Endothelial cell of umbilical vein (primary cell): ENCODE data around the gene TMEM150C. TPM values are rescaled to one million over a fixed set of nuclear protein-coding genes. Genes with fewer than 3 reads are reported as not detected.
"Not testable (repeated sequence)": the region's sequence is repeated elsewhere in the genome, so short reads cannot be mapped to it uniquely, and the experiment has no call there.

Experiments used
- BruUV-seq: library from RNA; stranded (reverse); fragments of 400-500 nt; replicated peaks from 2 replicates; lab custom pipeline; 2021; lab: Mats Ljungman, UMichigan
- CTCF ChIA-PET: fragments of 300-600, 350-600 bp; sonication (Branson Sonifier 250); formaldehyde crosslinking; loops from one replicate; lab custom pipeline; 2021; ENCODE audit warnings: antibody characterized with exemption, inconsistent platforms; lab: Charles Lee
- POLR2A ChIA-PET: fragments of 300-600, 350-600 bp; sonication (Branson Sonifier 250); formaldehyde crosslinking; loops from one replicate; lab custom pipeline; 2021; ENCODE audit warnings: antibody characterized with exemption, inconsistent platforms; lab: Charles Lee
- DNase-seq: peaks from one replicate; pipeline ENCODE4 v3.0.0-alpha.2; 2011; ENCODE audit warnings: low read depth, low spot score
- FAIRE-seq: peaks from 2 replicates; lab custom pipeline; 2011; peaks lifted over from hg19 to GRCh38; lab: Jason Lieb, UNC
- H2AFZ ChIP-seq: 2 replicates; pipeline ENCODE4 v1.6.0; 2012; ENCODE audit warnings: low read depth, low read length, control low read depth, inconsistent platforms
- H3K27ac ChIP-seq: 2 replicates; pipeline ENCODE4 v1.5.1; 2011; ENCODE audit warnings: low read depth, mild to moderate bottlenecking, control low read depth, low read length, moderate library complexity; ENCODE audit not compliant: insufficient read depth
- H3K27me3 ChIP-seq, 2 experiments: 2 replicates each; pipeline versions ENCODE4 v1.6.0 to v1.6.1; 2011; ENCODE audit warnings: low read length in 2 of 2, mixed read lengths in 1 of 2; ENCODE audit not compliant: control insufficient read depth in 2 of 2, insufficient read depth in 2 of 2
- H3K36me3 ChIP-seq, 2 experiments: 2 replicates in 1 of 2; 3 replicates in 1 of 2; pipeline ENCODE4 v1.5.1; 2011; ENCODE audit warnings: low read length in 2 of 2, mild to moderate bottlenecking in 1 of 2, moderate library complexity in 1 of 2; ENCODE audit not compliant: control insufficient read depth in 2 of 2, insufficient read depth in 2 of 2; ENCODE audit errors: extremely low read depth in 1 of 2
- H3K4me1 ChIP-seq: 3 replicates; pipeline ENCODE4 v1.5.1; 2011; ENCODE audit warnings: mild to moderate bottlenecking, low read length; ENCODE audit not compliant: control insufficient read depth, insufficient read depth; ENCODE audit errors: extremely low read depth
- H3K4me2 ChIP-seq: 2 replicates; pipeline ENCODE4 v1.6.1; 2011; ENCODE audit warnings: low read length, control low read depth, mixed read lengths; ENCODE audit not compliant: insufficient read depth
- H3K4me3 ChIP-seq, 3 experiments: fragments of 200-600 bp in 1 of 3; sonication (generic), shearing (Covaris generic) in 1 of 3; replicated peaks in 1 of 3; 2 replicates each; pipeline ENCODE4 v1.5.1; 2011 to 2016; ENCODE audit warnings: control low read depth in 3 of 3, low read length in 3 of 3, mild to moderate bottlenecking in 2 of 3, inconsistent platforms in 1 of 3, low read depth in 1 of 3, moderate library complexity in 1 of 3; ENCODE audit not compliant: insufficient read depth in 1 of 3
- H3K79me2 ChIP-seq: 2 replicates; pipeline ENCODE4 v1.6.0; 2012; ENCODE audit warnings: low read length, inconsistent platforms; ENCODE audit not compliant: control insufficient read depth, insufficient read depth
- H3K9ac ChIP-seq: replicated peaks from 2 replicates; pipeline ENCODE3; 2011; ENCODE audit warnings: low read length, control low read depth; ENCODE audit not compliant: insufficient read depth; ENCODE audit errors: extremely low read depth
- H3K9me1 ChIP-seq: replicated peaks from 3 replicates; pipeline ENCODE4 v1.6.0; 2011; ENCODE audit warnings: mild to moderate bottlenecking, low read length; ENCODE audit not compliant: control insufficient read depth, insufficient read depth; ENCODE audit errors: extremely low read depth
- H3K9me3 ChIP-seq: replicated peaks from 2 replicates; pipeline ENCODE4 v1.5.1; 2012; ENCODE audit warnings: low read length, inconsistent platforms; ENCODE audit not compliant: control insufficient read depth, insufficient read depth
- H4K20me1 ChIP-seq: replicated peaks from 2 replicates; pipeline ENCODE3; 2011; ENCODE audit warnings: mild to moderate bottlenecking, low read length; ENCODE audit not compliant: control insufficient read depth, insufficient read depth; ENCODE audit errors: extremely low read depth
- EZH2 ChIP-seq: IDR thresholded peaks from 2 replicates; pipeline ENCODE4 v1.6.1; 2012; ENCODE audit warnings: borderline replicate concordance, low read depth, mild to moderate bottlenecking, moderate library complexity, low read length, inconsistent platforms; ENCODE audit not compliant: severe bottlenecking
- FOS ChIP-seq: IDR thresholded peaks from 2 replicates; pipeline ENCODE4 v1.6.1; 2011; ENCODE audit warnings: mild to moderate bottlenecking, low read length, moderate library complexity, borderline replicate concordance; ENCODE audit not compliant: insufficient read depth
- GATA2 ChIP-seq: IDR thresholded peaks from 2 replicates; pipeline ENCODE4 v1.7.0; 2011; ENCODE audit warnings: low read depth, mild to moderate bottlenecking, moderate library complexity, mixed read lengths, low read length; ENCODE audit not compliant: insufficient read length, insufficient read depth
- JUN ChIP-seq: IDR thresholded peaks from 2 replicates; pipeline ENCODE4 v1.6.1; 2011; ENCODE audit warnings: borderline replicate concordance, low read depth; ENCODE audit not compliant: insufficient read length, insufficient read depth
- MAX ChIP-seq: IDR thresholded peaks from 2 replicates; pipeline ENCODE4 v1.6.1; 2011; ENCODE audit not compliant: insufficient read depth, insufficient read length
- MYC ChIP-seq: IDR thresholded peaks from one replicate; pipeline ENCODE4 v1.6.1; 2011; ENCODE audit warnings: mild to moderate bottlenecking, low read depth, low read length
- POLR2A ChIP-seq: IDR thresholded peaks from 2 replicates; pipeline ENCODE4 v1.6.1; 2012; ENCODE audit warnings: low read depth, mild to moderate bottlenecking, control low read depth, low read length
- POLR2AphosphoS5 ChIP-seq: IDR thresholded peaks from 2 replicates; pipeline ENCODE4 v1.6.1; 2012; ENCODE audit warnings: low read depth, mild to moderate bottlenecking, control low read depth, low read length, moderate library complexity; ENCODE audit not compliant: insufficient read depth
- dilution Hi-C: fragments of 300-500 bp; cut with MboI; formaldehyde crosslinking; loops from one replicate; pipeline ENCODE4 v1.15.0; 2019; ENCODE audit warnings: low sequenced_read_pairs; ENCODE audit not compliant: extremely low pct_ligation_motif_present
- intact Hi-C: fragments of 100-400 bp; cut with micrococcal nuclease; formaldehyde crosslinking; loops from one replicate; pipeline ENCODE4 v1.10.0; 2022
- polyA plus RNA-seq, 4 experiments: library from polyadenylated mRNA; depleted of rRNA in 3 of 4; stranded (reverse) in 3 of 4; unstranded in 1 of 4; fragments of >200 nt; gene quantifications; 2 replicates each; pipeline versions ENCODE4 v1.2.1 to v1.2.3, GENCODE V29; 2011 to 2012; ENCODE audit warnings: missing spikeins in 1 of 4
- total RNA-seq: library from RNA; stranded (reverse); gene quantifications from 2 replicates; pipeline ENCODE4 v1.2.3, GENCODE V29; 2021
- TF ChIP-seq, protein P1 (sequence below), 2 donors: IDR thresholded peaks; 1 replicate in 1 of 2; 2 replicates in 1 of 2; pipeline ENCODE4 v1.5.1; 2011; ENCODE audit warnings: low read length in 2 of 2, mild to moderate bottlenecking in 2 of 2, moderate library complexity in 2 of 2, control low read depth in 1 of 2, inconsistent platforms in 1 of 2, low read depth in 1 of 2; ENCODE audit not compliant: insufficient read depth in 1 of 2; ENCODE audit errors: extremely low read depth in 1 of 2

TMEM150C gene
- total and polyA plus RNA-seq, 2 donors (not counting 3 experiments of a cell fraction or from before 2014, with no cell fraction given) = 4.1 to 6.6 TPM

- Histone ChIP-seq H3K27ac (no peak overlapping the region), H3K27me3 (peaks cover 0 to 2% of the 10 kb centered on the region in 2 experiments), H3K4me1 (no peaks in the 10 kb centered on the region), H3K9me3 (no peaks in the 10 kb centered on the region), H4K20me1 (no peaks in the 10 kb centered on the region), H3K79me2 (no peaks in the 10 kb centered on the region), H3K9ac (no peak overlapping the region), H3K4me2 (no peak overlapping the region), H2AFZ (no peak overlapping the region), H3K36me3 (no peaks in the 10 kb centered on the region), H3K4me3 (no peak overlapping the region), H3K9me1 (no peaks in the 10 kb centered on the region)
- CTCF ChIA-PET = interaction anchor here (1.0 to 1.4 kb wide), 4 partner anchors 9 to 187 kb away, joined by 3 to 5 read pairs (median 3); no protein-coding TSS in a partner anchor
- TF ChIP-seq, protein P1, sequence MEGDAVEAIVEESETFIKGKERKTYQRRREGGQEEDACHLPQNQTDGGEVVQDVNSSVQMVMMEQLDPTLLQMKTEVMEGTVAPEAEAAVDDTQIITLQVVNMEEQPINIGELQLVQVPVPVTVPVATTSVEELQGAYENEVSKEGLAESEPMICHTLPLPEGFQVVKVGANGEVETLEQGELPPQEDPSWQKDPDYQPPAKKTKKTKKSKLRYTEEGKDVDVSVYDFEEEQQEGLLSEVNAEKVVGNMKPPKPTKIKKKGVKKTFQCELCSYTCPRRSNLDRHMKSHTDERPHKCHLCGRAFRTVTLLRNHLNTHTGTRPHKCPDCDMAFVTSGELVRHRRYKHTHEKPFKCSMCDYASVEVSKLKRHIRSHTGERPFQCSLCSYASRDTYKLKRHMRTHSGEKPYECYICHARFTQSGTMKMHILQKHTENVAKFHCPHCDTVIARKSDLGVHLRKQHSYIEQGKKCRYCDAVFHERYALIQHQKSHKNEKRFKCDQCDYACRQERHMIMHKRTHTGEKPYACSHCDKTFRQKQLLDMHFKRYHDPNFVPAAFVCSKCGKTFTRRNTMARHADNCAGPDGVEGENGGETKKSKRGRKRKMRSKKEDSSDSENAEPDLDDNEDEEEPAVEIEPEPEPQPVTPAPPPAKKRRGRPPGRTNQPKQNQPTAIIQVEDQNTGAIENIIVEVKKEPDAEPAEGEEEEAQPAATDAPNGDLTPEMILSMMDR (IDR thresholded peaks at IDR 0.05; ENCODE audit: extremely low read depth in 1 of 2, insufficient read depth in 1 of 2, low read depth in 1 of 2, low read length in 2 of 2) = no peak
- TF ChIP-seq MYC (no peak), EZH2 (no peak), GATA2 (no peak), JUN (no peak), POLR2AphosphoS5 (no peak), POLR2A (no peak), MAX (no peak), FOS (no peak)
- no TSS peak for BruUV-seq
- intact Hi-C loops (no loop called here), dilution Hi-C loops (no loop called here)
- FAIRE-seq = no peak
- no peak for DNase-seq
- POLR2A ChIA-PET = no interaction called here
These were observed 10.1 kb downstream of the TMEM150C start for GRCh38 chr4:82551734-82552133.

DNA sequence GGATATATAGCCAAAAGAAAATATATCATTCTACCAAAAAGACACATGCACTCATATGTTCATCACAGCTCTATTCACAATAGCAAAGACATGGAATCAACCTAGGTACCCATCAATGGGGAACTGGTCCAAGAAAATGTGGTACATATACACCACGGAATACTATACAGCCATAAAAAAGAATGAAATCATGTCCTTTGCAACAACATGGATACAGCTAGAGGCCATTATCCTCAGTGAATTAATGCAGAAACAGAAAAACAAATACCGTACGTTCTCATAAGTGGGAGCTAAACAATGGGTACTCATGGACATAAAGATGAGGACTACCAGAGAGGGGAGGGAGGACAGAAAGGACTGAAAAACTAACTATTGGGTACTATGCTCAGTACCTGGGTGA, 13.9 kb downstream of the TMEM150C start:
- H3K9me1 ChIP-seq, H3K27me3 ChIP-seq, H3K4me2 ChIP-seq, H3K79me2 ChIP-seq, H3K4me3 ChIP-seq, H2AFZ ChIP-seq, H3K27ac ChIP-seq, H3K9ac ChIP-seq, intact Hi-C loops, H3K4me1 ChIP-seq, H4K20me1 ChIP-seq, H3K9me3 ChIP-seq, FAIRE-seq, BruUV-seq, H3K36me3 ChIP-seq, dilution Hi-C loops, DNase-seq: not testable (repeated sequence)
- POLR2A ChIA-PET = interaction anchor here (0.6 kb wide), 1 partner anchor 41 kb away, joined by 3 read pairs; no protein-coding TSS in a partner anchor
- CTCF ChIA-PET = interaction anchor here (1.9 kb wide), 1 partner anchor 78 kb away, joined by 5 read pairs; no protein-coding TSS in a partner anchor
